GM12872 (cell line): ENCODE measurements around the gene OXGR1.

Experiments
- CTCF ChIP-seq: IDR thresholded peaks from 3 replicates; pipeline ENCODE4 v1.5.1; 2011; ENCODE audit warnings: low read depth, mild to moderate bottlenecking, low read length, moderate library complexity; ENCODE audit not compliant: insufficient read depth

The OXGR1 gene

GRCh38 chr13:96968027-96968426 lies 26.2 kb downstream of the OXGR1 start:
- TF ChIP-seq CTCF, result no peak

GRCh38 chr13:96967248-96967745 lies 27.0 kb downstream of the OXGR1 start:
- TF ChIP-seq CTCF, result 0 out of 3 replicates have a peak, but pooled peaks have one; percentile 1

GRCh38 chr13:96966415-96967102 lies 27.7 kb downstream of the OXGR1 start:
- TF ChIP-seq CTCF, result no peak

- TF ChIP-seq CTCF, result no peak
Observed at GRCh38 chr13:96963786-96964475, 30.3 kb downstream of the OXGR1 start.

- TF ChIP-seq CTCF, result no peak
Observed at GRCh38 chr13:96960379-96960778, 33.9 kb downstream of the OXGR1 start.

GRCh38 chr13:96958286-96958891 lies 35.9 kb downstream of the OXGR1 start:
- peak; percentile 71 for TF ChIP-seq CTCF

- no peak for TF ChIP-seq CTCF
Observed at GRCh38 chr13:96952595-96952994, 41.7 kb downstream of the OXGR1 start.
